ENCODE measurements around the gene RERE. TPM values are rescaled to one million over a fixed set of nuclear protein-coding genes. Genes with fewer than 3 reads are reported as not detected.
"Not testable (repeated sequence)": the region's sequence is repeated elsewhere in the genome, so short reads cannot be mapped to it uniquely, and the experiment has no call there.

RERE gene
- total RNA-seq, 1 donor from 2014 or later = 88.5 TPM

GRCh38 chr1:8611634-8612515, 205.6 kb downstream of the RERE start:
- not testable (repeated sequence) for H3K9me3 ChIP-seq, DNase-seq, ATAC-seq

GRCh38 chr1:8607906-8608305, 209.5 kb downstream of the RERE start:
- intact Hi-C loops (cut with DNase I) = no loop called here
- no peak for ATAC-seq
- TF ChIP-seq CTCF (IDR thresholded peaks at IDR 0.05) = no peak

More at GRCh38 chr1:8611634-8612515, 205.6 kb downstream of the RERE start:
- H3K4me3 ChIP-seq; H3K4me1 ChIP-seq; H3K27ac ChIP-seq; intact Hi-C loops (cut with DNase I); H3K36me3 ChIP-seq; H3K27me3 ChIP-seq (ENCODE audit: low read depth): not testable (repeated sequence)

GRCh38 chr1:8604041-8604945, 213.1 kb downstream of the RERE start:
- Histone ChIP-seq H3K4me3 (no peak overlapping the region), H3K27ac (no peak overlapping the region), H3K9me3 (no peaks in the 10 kb centered on the region), H3K36me3 (no peaks in the 10 kb centered on the region), H3K4me1 (peaks cover 4% of the 10 kb centered on the region), H3K27me3 (ENCODE audit: low read depth) (no peaks in the 10 kb centered on the region)
- ATAC-seq = no peak
- intact Hi-C loops (cut with DNase I) = no loop called here
- no peak for TF ChIP-seq CTCF (IDR thresholded peaks at IDR 0.05)
- no peak for DNase-seq

More at GRCh38 chr1:8607906-8608305, 209.5 kb downstream of the RERE start:
- no peak overlapping the region for H3K4me3 ChIP-seq
- H3K9me3 ChIP-seq = no peaks in the 10 kb centered on the region
- H3K27ac ChIP-seq = no peak overlapping the region
- peaks cover 2% of the 10 kb centered on the region for H3K4me1 ChIP-seq
- H3K36me3 ChIP-seq = no peaks in the 10 kb centered on the region
- no peaks in the 10 kb centered on the region for H3K27me3 ChIP-seq (ENCODE audit: low read depth)
- DNase-seq = no peak

GRCh38 chr1:8603220-8603616, 214.2 kb downstream of the RERE start:
- Histone ChIP-seq H3K36me3 (no peaks in the 10 kb centered on the region), H3K27me3 (ENCODE audit: low read depth) (no peaks in the 10 kb centered on the region), H3K27ac (no peak overlapping the region), H3K9me3 (no peaks in the 10 kb centered on the region), H3K4me3 (no peak overlapping the region), H3K4me1 (peaks cover 13% of the 10 kb centered on the region)
- intact Hi-C loops (cut with DNase I) = no loop called here
- DNase-seq = no peak
- ATAC-seq = no peak
- no peak for TF ChIP-seq CTCF (IDR thresholded peaks at IDR 0.05)

- Histone ChIP-seq H3K4me3 (no peak overlapping the region), H3K27ac (no peak overlapping the region), H3K27me3 (ENCODE audit: low read depth) (no peaks in the 10 kb centered on the region), H3K9me3 (no peaks in the 10 kb centered on the region), H3K36me3 (no peaks in the 10 kb centered on the region), H3K4me1 (peaks cover 17% of the 10 kb centered on the region)
- no peak for TF ChIP-seq CTCF (IDR thresholded peaks at IDR 0.05)
- intact Hi-C loops (cut with DNase I) = no loop called here
- DNase-seq (no peak), ATAC-seq (no peak)
Observed at GRCh38 chr1:8602471-8603219, 214.8 kb downstream of the RERE start.

Data from lower lobe of right lung (tissue), 2 donors.